ENCODE data around the gene GALR1. TPM values are rescaled to one million over a fixed set of nuclear protein-coding genes. Genes with fewer than 3 reads are reported as not detected.
A peak's percentile ranks its signal among the peaks of the same experiment; 100 is the strongest.

Gene GALR1, protein sequence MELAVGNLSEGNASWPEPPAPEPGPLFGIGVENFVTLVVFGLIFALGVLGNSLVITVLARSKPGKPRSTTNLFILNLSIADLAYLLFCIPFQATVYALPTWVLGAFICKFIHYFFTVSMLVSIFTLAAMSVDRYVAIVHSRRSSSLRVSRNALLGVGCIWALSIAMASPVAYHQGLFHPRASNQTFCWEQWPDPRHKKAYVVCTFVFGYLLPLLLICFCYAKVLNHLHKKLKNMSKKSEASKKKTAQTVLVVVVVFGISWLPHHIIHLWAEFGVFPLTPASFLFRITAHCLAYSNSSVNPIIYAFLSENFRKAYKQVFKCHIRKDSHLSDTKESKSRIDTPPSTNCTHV
- under 0.01 TPM for total RNA-seq (2013)
- polyA plus RNA-seq = not detected
- under 0.01 TPM in 1 of 2 replicates, not detected in the other for polyA minus RNA-seq
- total RNA-seq = 0 to 2.0 (median 0) reads per million in 11 experiments

DNA sequence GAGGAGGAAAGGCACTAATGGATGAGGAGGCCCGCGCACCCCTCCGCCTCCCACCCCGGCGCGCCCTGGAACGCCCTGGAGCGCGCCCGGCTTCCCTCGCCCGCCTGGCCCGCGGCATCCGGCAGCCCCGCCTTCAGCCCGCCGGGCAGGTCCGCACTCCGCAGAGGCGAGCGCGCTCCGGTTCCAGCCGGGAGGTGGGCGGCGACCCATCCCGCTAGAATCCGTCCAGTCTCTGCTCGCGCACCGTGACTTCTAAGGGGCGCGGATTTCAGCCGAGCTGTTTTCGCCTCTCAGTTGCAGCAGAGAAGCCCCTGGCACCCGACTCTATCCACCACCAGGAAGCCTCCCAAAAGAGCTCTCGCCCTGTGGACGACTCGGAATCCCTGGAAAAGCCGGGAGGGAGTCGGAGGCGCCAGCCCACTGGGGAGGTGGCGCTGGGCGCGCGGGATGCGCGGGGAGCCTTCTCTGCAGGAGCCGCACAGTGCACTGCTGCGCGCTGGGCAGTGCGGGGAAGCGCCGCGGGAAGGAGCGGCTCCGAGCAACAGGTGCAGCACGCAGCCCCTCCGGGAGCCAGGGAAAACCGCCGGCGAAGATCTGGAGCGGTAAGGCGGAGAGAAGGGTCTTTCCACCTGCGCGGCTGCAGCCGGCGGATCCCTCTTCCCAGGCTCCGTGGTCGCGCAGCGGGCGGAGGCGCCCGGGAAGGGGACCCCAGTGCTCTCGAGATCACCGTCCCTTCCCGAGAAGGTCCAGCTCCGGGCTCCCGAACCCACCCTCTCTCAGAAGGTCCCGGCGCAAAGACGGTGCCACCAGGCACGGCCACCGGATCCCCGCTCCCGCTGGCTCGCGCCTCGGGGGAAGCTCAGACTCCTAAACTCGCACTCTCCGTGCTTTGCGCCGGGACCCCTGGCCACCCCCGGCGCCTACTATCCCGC is at the start of gene GALR1:
TSS of gene GALR1 (plus strand) at position 280 of the 932 bp plus-strand sequence. CDS start 701 bp downstream, outside the sequence.
- Histone ChIP-seq H3K27ac (ENCODE audit: low read depth in 1 of 2, low read length in 2 of 2) (no peak within 1 kb of the TSS), H3K9me3 (replicated peaks in 1 of 2; ENCODE audit: control insufficient read depth in 1 of 2, insufficient read depth in 1 of 2, low read length in 2 of 2) (peaks cover 7 to 43% of the 10 kb centered on the region in 2 donors), H3K4me2 (replicated peaks; ENCODE audit: extremely low read depth, low read length, poor library complexity, severe bottlenecking) (no peak within 1 kb of the TSS), H3K4me1 (ENCODE audit: control insufficient read depth in 1 of 2, insufficient read depth in 2 of 2, low read length in 2 of 2) (no peaks in the 10 kb centered on the region), H4K20me1 (ENCODE audit: insufficient read depth, low read length) (no peaks in the 10 kb centered on the region), H3K27me3 (ENCODE audit: control insufficient read depth in 2 of 2, insufficient read depth in 2 of 2, low read length in 2 of 2) (peaks cover 38 to 87% of the 10 kb centered on the region in 2 donors), H3K9ac (ENCODE audit: insufficient read depth, low read length, poor library complexity, severe bottlenecking) (no peak within 1 kb of the TSS), H3K36me3 (replicated peaks in 1 of 2; ENCODE audit: control insufficient read depth in 1 of 2, insufficient read depth in 2 of 2, low read length in 2 of 2) (no peaks in the 10 kb centered on the region), H3K4me3 (replicated peaks in 1 of 3; ENCODE audit: low read depth in 2 of 3, low read length in 3 of 3) (no peak within 1 kb of the TSS), H3K79me2 (ENCODE audit: insufficient read depth, low read length) (no peaks in the 10 kb centered on the region), H2AFZ (ENCODE audit: insufficient read depth, low read depth, low read length, poor library complexity, severe bottlenecking) (no peak within 1 kb of the TSS)
- intact Hi-C loops (cut with micrococcal nuclease) = no loop called here
- no peak for DNase-seq
- Mint-ChIP-seq H3K27me3 (ENCODE audit: low read depth in 3 of 3) (peaks cover 61 to 85% (median 65%) of the 10 kb centered on the region in 3 donors), H3K4me3 (peak within 1 kb of the TSS; percentile 65 to 88), H3K36me3 (peaks cover 0 to 2% of the 10 kb centered on the region in 2 donors), H3K4me1 (peaks cover 9% of the 10 kb centered on the region), H3K9me3 (peaks cover 6 to 36% (median 24%) of the 10 kb centered on the region in 7 donors), H3K27ac (peak within 1 kb of the TSS in 3 of 7 donors; percentile 3 to 42 (median 6))
- TF ChIP-seq, protein P1, sequence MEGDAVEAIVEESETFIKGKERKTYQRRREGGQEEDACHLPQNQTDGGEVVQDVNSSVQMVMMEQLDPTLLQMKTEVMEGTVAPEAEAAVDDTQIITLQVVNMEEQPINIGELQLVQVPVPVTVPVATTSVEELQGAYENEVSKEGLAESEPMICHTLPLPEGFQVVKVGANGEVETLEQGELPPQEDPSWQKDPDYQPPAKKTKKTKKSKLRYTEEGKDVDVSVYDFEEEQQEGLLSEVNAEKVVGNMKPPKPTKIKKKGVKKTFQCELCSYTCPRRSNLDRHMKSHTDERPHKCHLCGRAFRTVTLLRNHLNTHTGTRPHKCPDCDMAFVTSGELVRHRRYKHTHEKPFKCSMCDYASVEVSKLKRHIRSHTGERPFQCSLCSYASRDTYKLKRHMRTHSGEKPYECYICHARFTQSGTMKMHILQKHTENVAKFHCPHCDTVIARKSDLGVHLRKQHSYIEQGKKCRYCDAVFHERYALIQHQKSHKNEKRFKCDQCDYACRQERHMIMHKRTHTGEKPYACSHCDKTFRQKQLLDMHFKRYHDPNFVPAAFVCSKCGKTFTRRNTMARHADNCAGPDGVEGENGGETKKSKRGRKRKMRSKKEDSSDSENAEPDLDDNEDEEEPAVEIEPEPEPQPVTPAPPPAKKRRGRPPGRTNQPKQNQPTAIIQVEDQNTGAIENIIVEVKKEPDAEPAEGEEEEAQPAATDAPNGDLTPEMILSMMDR (IDR thresholded peaks at IDR 0.05) = no peak
- WGBS (ENCODE audit: insufficient coverage) = 2% methylated on average over 95 of the region's 98 CpGs

DNA sequence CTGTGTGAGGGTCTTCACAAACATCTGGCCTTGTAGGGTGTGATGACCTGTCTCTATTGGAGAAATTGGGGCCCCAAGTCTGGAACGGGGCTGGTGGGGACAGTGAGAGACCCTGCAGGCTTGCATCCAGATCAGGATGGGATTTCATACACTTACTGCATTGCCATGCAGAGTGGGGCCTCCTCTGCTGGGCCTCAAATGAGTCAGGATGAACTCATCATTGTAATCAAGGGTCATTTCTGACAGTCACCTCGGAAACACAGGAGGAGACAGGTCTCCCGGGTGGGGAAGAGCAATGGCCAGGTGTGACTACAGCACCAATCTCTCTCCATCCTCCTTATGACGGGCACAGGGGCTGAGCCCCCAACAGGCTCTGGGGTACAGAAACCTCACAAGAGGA is 48.1 kb upstream of the GALR1 start:
- no peak overlapping the region for H3K4me3 Mint-ChIP-seq
- TF ChIP-seq, protein P1 (IDR thresholded peaks at IDR 0.05) = no peak
- Histone ChIP-seq H4K20me1 (ENCODE audit: insufficient read depth, low read length) (no peaks in the 10 kb centered on the region), H3K27me3 (ENCODE audit: control insufficient read depth in 2 of 2, insufficient read depth in 2 of 2, low read length in 2 of 2) (no peaks in the 10 kb centered on the region), H3K36me3 (replicated peaks in 1 of 2; ENCODE audit: control insufficient read depth in 1 of 2, insufficient read depth in 2 of 2, low read length in 2 of 2) (no peaks in the 10 kb centered on the region), H2AFZ (ENCODE audit: insufficient read depth, low read depth, low read length, poor library complexity, severe bottlenecking) (no peak overlapping the region), H3K9me3 (replicated peaks in 1 of 2; ENCODE audit: control insufficient read depth in 1 of 2, insufficient read depth in 1 of 2, low read length in 2 of 2) (no peaks in the 10 kb centered on the region), H3K4me2 (replicated peaks; ENCODE audit: extremely low read depth, low read length, poor library complexity, severe bottlenecking) (no peak overlapping the region), H3K27ac (ENCODE audit: low read depth in 1 of 2, low read length in 2 of 2) (no peak overlapping the region), H3K4me1 (ENCODE audit: control insufficient read depth in 1 of 2, insufficient read depth in 2 of 2, low read length in 2 of 2) (no peaks in the 10 kb centered on the region), H3K79me2 (ENCODE audit: insufficient read depth, low read length) (no peaks in the 10 kb centered on the region), H3K4me3 (replicated peaks in 1 of 3; ENCODE audit: low read depth in 2 of 3, low read length in 3 of 3) (no peak overlapping the region), H3K9ac (ENCODE audit: insufficient read depth, low read length, poor library complexity, severe bottlenecking) (no peak overlapping the region)
- 100% methylated on average over 1 of the region's 4 CpGs for WGBS (ENCODE audit: insufficient coverage)
- no peak for DNase-seq
- no peaks in the 10 kb centered on the region for H3K36me3 Mint-ChIP-seq
- H3K27ac Mint-ChIP-seq = no peak overlapping the region
- peaks cover 0 to 2% (median 1%) of the 10 kb centered on the region in 3 donors for H3K27me3 Mint-ChIP-seq (ENCODE audit: low read depth in 3 of 3)
- intact Hi-C loops (cut with micrococcal nuclease) = no loop called here
- H3K9me3 Mint-ChIP-seq = peaks cover 0 to 3% (median 0%) of the 10 kb centered on the region in 7 donors
- peaks cover 5% of the 10 kb centered on the region for H3K4me1 Mint-ChIP-seq

All from CD14-positive monocyte (primary cell).